Measurements from ENCODE around the gene MMP3. TPM values are rescaled to one million over a fixed set of nuclear protein-coding genes. Genes with fewer than 3 reads are reported as not detected.

MMP3 gene
- total and polyA plus RNA-seq, 12 donors = not detected

DNA sequence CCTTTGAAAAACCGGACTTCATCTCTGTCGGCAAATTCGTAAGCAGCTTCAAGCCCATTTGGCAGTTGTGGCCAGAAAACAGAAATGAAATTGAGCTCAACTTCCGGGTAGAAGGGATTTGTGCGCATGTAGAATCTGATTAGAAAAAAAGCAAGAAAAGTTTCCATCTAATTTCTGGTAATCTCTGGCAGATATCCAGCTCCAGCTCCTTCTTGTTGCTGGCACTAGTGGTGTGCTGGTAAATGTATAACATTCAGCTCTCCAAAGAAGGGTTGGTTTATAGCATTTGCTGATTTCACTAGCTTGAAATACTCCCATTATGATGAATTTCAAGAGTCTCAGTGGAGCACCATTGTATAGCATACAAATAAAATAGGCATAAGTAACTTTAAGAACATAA lies 50.8 kb downstream of the MMP3 start:
- 90 to 93% methylated on average over 5 of the region's 5 CpGs for WGBS, 2 donors
- Histone ChIP-seq H3K4me3 (no peak overlapping the region), H3K27ac (no peak overlapping the region), H3K9me3 (no peaks in the 10 kb centered on the region), H3K36me3 (no peaks in the 10 kb centered on the region), H3K4me1 (no peaks in the 10 kb centered on the region), H3K27me3 (no peaks in the 10 kb centered on the region)
- no peak for DNase-seq
- intact Hi-C loops (cut with DNase I) = no loop called here
- ATAC-seq = no peak
- no peak for TF ChIP-seq CTCF (IDR thresholded peaks at IDR 0.05)

DNA sequence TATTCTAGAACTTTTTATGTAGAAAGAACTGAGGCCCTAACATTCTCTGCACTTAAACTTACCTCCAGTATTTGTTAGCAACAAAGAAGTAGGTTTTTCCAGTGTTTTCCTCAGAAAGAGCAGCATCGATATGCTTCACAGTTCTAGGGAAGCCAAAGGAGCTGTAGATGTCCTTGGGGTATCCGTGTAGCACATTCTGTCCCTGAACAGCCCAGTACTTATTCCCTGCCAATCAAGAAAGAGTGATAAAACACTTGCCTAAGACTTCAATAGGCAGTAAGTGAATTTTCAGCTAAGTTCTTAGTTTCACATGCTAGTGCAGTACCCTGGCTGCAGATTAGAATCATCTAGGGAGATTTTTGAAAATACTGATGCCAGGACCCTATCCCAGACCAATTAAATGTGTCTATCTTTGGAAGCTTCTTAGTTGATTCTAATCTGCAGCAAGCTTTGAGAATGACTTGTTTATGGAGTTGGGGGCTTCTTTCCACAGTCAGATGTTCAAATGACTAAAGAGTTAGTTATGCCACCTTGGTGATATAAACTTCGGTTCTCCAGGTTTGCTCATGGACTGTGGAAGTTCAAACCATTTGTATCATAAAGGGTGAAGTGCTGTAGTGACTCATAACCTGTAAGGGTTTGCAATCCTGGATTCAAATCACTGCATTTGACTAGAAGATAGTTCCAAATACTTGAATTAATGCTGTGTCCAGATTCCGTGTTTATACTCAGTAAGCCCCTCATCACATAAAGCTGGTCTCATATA lies 52.0 kb downstream of the MMP3 start:
- DNase-seq = no peak
- 72% methylated on average over 4 of the region's 4 CpGs for WGBS, 2 donors
- intact Hi-C loops (cut with DNase I) = no loop called here
- Histone ChIP-seq H3K4me3 (no peak overlapping the region), H3K9me3 (no peaks in the 10 kb centered on the region), H3K27ac (no peak overlapping the region), H3K4me1 (no peaks in the 10 kb centered on the region), H3K27me3 (no peaks in the 10 kb centered on the region), H3K36me3 (no peaks in the 10 kb centered on the region)
- ATAC-seq = no peak
- TF ChIP-seq CTCF (IDR thresholded peaks at IDR 0.05) = no peak

DNA sequence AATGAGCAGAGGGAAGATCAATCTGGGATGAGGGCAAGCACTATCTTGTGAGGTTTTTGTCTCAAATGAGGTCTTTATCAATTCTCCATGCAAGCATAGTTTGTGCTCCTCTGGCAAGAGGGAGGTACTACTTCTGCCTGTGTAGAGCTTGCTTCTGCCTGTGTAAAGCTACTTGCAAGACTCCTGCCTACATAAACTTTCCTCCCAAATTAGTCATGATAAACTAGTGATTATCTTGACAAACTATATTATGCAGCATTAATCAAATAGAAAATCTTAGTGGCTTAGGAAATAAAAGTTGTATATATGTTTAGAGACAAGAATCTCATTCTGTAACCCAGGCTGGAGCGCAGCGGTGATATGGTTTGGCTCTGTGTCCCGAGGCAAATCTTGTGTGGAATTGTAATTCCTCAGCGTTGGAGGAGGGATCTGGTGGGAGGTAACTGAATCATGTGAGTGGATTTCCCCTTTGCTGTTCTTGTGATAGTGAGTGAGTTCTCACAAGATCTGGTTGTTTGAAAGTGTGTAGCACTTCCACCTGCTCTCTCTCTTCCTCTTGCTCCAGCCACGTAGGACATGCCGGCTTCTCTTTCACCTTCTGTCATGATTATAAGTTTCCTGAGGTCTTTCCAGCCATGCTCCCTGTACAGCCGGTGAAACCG lies 54.9 kb downstream of the MMP3 start:
- no peak overlapping the region for H3K27ac ChIP-seq
- H3K36me3 ChIP-seq = no peaks in the 10 kb centered on the region
- DNase-seq (no peak), ATAC-seq (no peak)
- whole genome bisulfite sequencing, 2 donors = 81 to 84% methylated on average over 8 of the region's 8 CpGs
- H3K27me3 ChIP-seq = no peaks in the 10 kb centered on the region
- no peaks in the 10 kb centered on the region for H3K4me1 ChIP-seq
- TF ChIP-seq CTCF (IDR thresholded peaks at IDR 0.05) = no peak
- H3K9me3 ChIP-seq = no peaks in the 10 kb centered on the region
- intact Hi-C loops (cut with DNase I) = no loop called here
- no peak overlapping the region for H3K4me3 ChIP-seq

Other genes with a start within 250 kb of the MMP3 start
- gene MMP20, start 218.3 kb downstream of the MMP3 start, total RNA-seq = not detected
- gene MMP20, start 218.3 kb downstream of the MMP3 start, polyA plus RNA-seq = not detected
- not detected for gene MMP27, start 137.8 kb downstream of the MMP3 start, total RNA-seq
- not detected for gene MMP27, start 137.8 kb downstream of the MMP3 start, polyA plus RNA-seq
- gene MMP8, start 118.7 kb downstream of the MMP3 start, total RNA-seq = 1 to 10 TPM in 1 of 10 donors, under 1 TPM in 2, not detected in 7; 0.15 to 1.4 (median 0.28) TPM
- under 1 TPM in 1 of 2 donors, not detected in 1; 0.13 TPM for gene MMP8, start 118.7 kb downstream of the MMP3 start, polyA plus RNA-seq
- gene MMP10, start 63.0 kb downstream of the MMP3 start, total RNA-seq = not detected
- gene MMP10, start 63.0 kb downstream of the MMP3 start, polyA plus RNA-seq = not detected
- gene MMP1, start 45.4 kb downstream of the MMP3 start, total RNA-seq = 1 to 10 TPM in 2 of 10 donors, under 1 TPM in 2, not detected in 6; 0.26 to 2.8 (median 1.2) TPM
- gene MMP1, start 45.4 kb downstream of the MMP3 start, polyA plus RNA-seq = under 1 TPM in 1 of 2 donors, not detected in 1; 0.28 TPM
- under 1 TPM in 1 of 10 donors, not detected in 9; 0.30 TPM for gene MMP12, start 31.4 kb upstream of the MMP3 start, total RNA-seq
- gene MMP12, start 31.4 kb upstream of the MMP3 start, polyA plus RNA-seq = not detected
- gene MMP13, start 112.1 kb upstream of the MMP3 start, total RNA-seq = not detected
- not detected for gene MMP13, start 112.1 kb upstream of the MMP3 start, polyA plus RNA-seq
- 10 to 100 TPM; 18.7 to 32.6 (median 21.9) TPM for gene DCUN1D5, start 248.6 kb upstream of the MMP3 start, total RNA-seq
- 10 to 100 TPM in 1 of 2 donors, 1 to 10 TPM in 1; 8.8 to 36.7 TPM for gene DCUN1D5, start 248.6 kb upstream of the MMP3 start, polyA plus RNA-seq

Measured in heart right ventricle (tissue), 16 donors.